GM12801 (cell line): ENCODE measurements around the gene TOB1.

Experiments used
- CTCF ChIP-seq: IDR thresholded peaks from one replicate; pipeline ENCODE4 v1.5.1; 2011; ENCODE audit warnings: control low read depth; ENCODE audit not compliant: insufficient read length; ENCODE audit errors: extremely low read depth

The TOB1 gene

GRCh38 chr17:50864747-50865059 is 1.5 kb downstream of the TOB1 start:
- TF ChIP-seq CTCF: no peak

- no peak for TF ChIP-seq CTCF
Observed at GRCh38 chr17:50863931-50864330, 2.2 kb downstream of the TOB1 start.

GRCh38 chr17:50863221-50863843 is 2.8 kb downstream of the TOB1 start:
- no peak for TF ChIP-seq CTCF

GRCh38 chr17:50861822-50862528 is 4.2 kb downstream of the TOB1 start:
- no peak for TF ChIP-seq CTCF

GRCh38 chr17:50861334-50861676 is 4.8 kb downstream of the TOB1 start:
- TF ChIP-seq CTCF: no peak

GRCh38 chr17:50858486-50859225 is 7.5 kb downstream of the TOB1 start:
- TF ChIP-seq CTCF: no peak

GRCh38 chr17:50856431-50856830 is 9.7 kb downstream of the TOB1 start:
- TF ChIP-seq CTCF: no peak
